ENCODE measurements around the gene OR5H2. TPM values are rescaled to one million over a fixed set of nuclear protein-coding genes. Genes with fewer than 3 reads are reported as not detected.
A peak's percentile ranks its signal among the peaks of the same experiment; 100 is the strongest.

Gene OR5H2
- total and polyA plus RNA-seq, 2 of the 8 experiments (the other 6 are each of a cell fraction or from before 2014, with no cell fraction given): not detected

GRCh38 chr3:98291332-98291957 lies 9.1 kb downstream of the OR5H2 start:
- H3K79me2 ChIP-seq (ENCODE audit: control insufficient read depth in 1 of 2, insufficient read depth in 2 of 2, low read length in 2 of 2): no peaks in the 10 kb centered on the region
- H3K23me2 ChIP-seq (ENCODE audit: low read depth, low read length): no peaks in the 10 kb centered on the region
- no peak overlapping the region for H3K4ac ChIP-seq (replicated peaks; ENCODE audit: insufficient read length, low read depth, low read length)
- no peak overlapping the region for H3K4me2 ChIP-seq (ENCODE audit: insufficient read depth in 1 of 2, low read depth in 2 of 2, low read length in 2 of 2)
- WGBS, 2 experiments (ENCODE audit: extremely low coverage in 1 of 2, insufficient coverage in 1 of 2, insufficient read length in 1 of 2, insufficient replicate concordance in 2 of 2, low coverage in 1 of 2, low lambda C conversion rate in 2 of 2, missing lambda C conversion rate in 1 of 2): 91% methylated on average over 10 of the region's 10 CpGs; no CpG with 5 or more reads in 1 of the 2 experiments
- ChIA-PET CTCF (ENCODE audit: partially characterized antibody) (interaction anchor here (1.1 to 3.6 kb wide), 5 partner anchors 15 to 251 kb away, joined by 3 to 11 read pairs (median 7); no protein-coding TSS in a partner anchor), POLR2A (ENCODE audit: partially characterized antibody) (interaction anchor here (0.9 to 1.2 kb wide), 2 partner anchors 12 to 31 kb away, joined by 3 to 6 read pairs; no protein-coding TSS in a partner anchor)
- TF ChIP-seq POLR2A (IDR thresholded peaks at IDR 0.05; ENCODE audit: control extremely low read depth in 1 of 2, low read depth in 2 of 2, low read length in 2 of 2) (no peak), CBX8 (IDR thresholded peaks at IDR 0.05; ENCODE audit: borderline replicate concordance, low read depth, low read length) (no peak), BRCA1 (IDR thresholded peaks at IDR 0.05; ENCODE audit: low read depth, low read length) (no peak), NRF1 (IDR thresholded peaks at IDR 0.05; ENCODE audit: low read depth, low read length) (no peak), GABPA (IDR thresholded peaks at IDR 0.05; ENCODE audit: borderline replicate concordance, insufficient read depth, low read length) (no peak), SUZ12 (IDR thresholded peaks at IDR 0.05; ENCODE audit: low read length) (no peak), E2F6 (IDR thresholded peaks at IDR 0.05) (no peak), CREB1 (IDR thresholded peaks at IDR 0.05) (no peak)
- H3K14ac ChIP-seq (ENCODE audit: insufficient read length): no peak overlapping the region
- no peak overlapping the region for H3K4me3 ChIP-seq (ENCODE audit: extremely low read depth in 1 of 4, insufficient read depth in 2 of 4, low read depth in 3 of 4, low read length in 4 of 4)
- H2BK20ac ChIP-seq (ENCODE audit: low read length): no peak overlapping the region
- no peak for FAIRE-seq
- H4K5ac ChIP-seq (ENCODE audit: insufficient read length, low read depth, low read length): no peak overlapping the region
- DNase-seq (ENCODE audit: low read depth in 1 of 2, low spot score in 2 of 2): no peak
- peak overlapping the region; percentile 35; the same call in 1 of the 2 replicates for H2BK5ac ChIP-seq (ENCODE audit: low read depth, low read length)
- no peak overlapping the region for H3K18ac ChIP-seq (ENCODE audit: extremely low read depth, low read length)
- no peak overlapping the region for H2BK15ac ChIP-seq (ENCODE audit: low read length)
- H3K23ac ChIP-seq (ENCODE audit: insufficient read length): no peak overlapping the region
- H4K20me1 ChIP-seq (replicated peaks in 1 of 2; ENCODE audit: control insufficient read depth in 1 of 2, insufficient read depth in 2 of 2, low read length in 2 of 2): no peaks in the 10 kb centered on the region
- H3K27ac ChIP-seq (ENCODE audit: low read depth, low read length): no peak overlapping the region
- no peak overlapping the region for H2AK5ac ChIP-seq (ENCODE audit: low read depth, low read length)
- no peak overlapping the region for H2BK12ac ChIP-seq (ENCODE audit: low read depth, low read length)
- no peaks in the 10 kb centered on the region for H3K4me1 ChIP-seq (replicated peaks in 1 of 4; ENCODE audit: control insufficient read depth in 3 of 4, insufficient read depth in 4 of 4, low read length in 3 of 4)
- H2AFZ ChIP-seq (ENCODE audit: low read length): no peak overlapping the region
- H3K56ac ChIP-seq (replicated peaks; ENCODE audit: insufficient read length, low read depth, low read length): no peak overlapping the region
- no peaks in the 10 kb centered on the region for H3K79me1 ChIP-seq (ENCODE audit: low read depth, low read length)
- no peak overlapping the region; a peak in 1 of 7 replicates for H3K9ac ChIP-seq (replicated peaks in 1 of 4; ENCODE audit: extremely low read depth in 1 of 4, low read depth in 3 of 4, low read length in 3 of 4)
- H3K9me3 ChIP-seq (ENCODE audit: insufficient read depth in 2 of 2, low read depth in 1 of 2, low read length in 1 of 2): no peaks in the 10 kb centered on the region
- no peaks in the 10 kb centered on the region for H3K27me3 ChIP-seq (replicated peaks in 1 of 4; ENCODE audit: control insufficient read depth in 3 of 4, extremely low read depth in 1 of 4, insufficient read depth in 3 of 4, low read length in 3 of 4)
- H3K36me3 ChIP-seq (ENCODE audit: control insufficient read depth in 2 of 4, insufficient read depth in 4 of 4, low read length in 3 of 4): no peaks in the 10 kb centered on the region
- no peak overlapping the region for H4K8ac ChIP-seq (ENCODE audit: extremely low read depth, insufficient read depth, low read length)
- no peak overlapping the region for H4K91ac ChIP-seq (replicated peaks; ENCODE audit: insufficient read length, low read length)
- no peak overlapping the region for H2BK120ac ChIP-seq (replicated peaks; ENCODE audit: low read depth, low read length)
